GM19452 (cell line): ENCODE results near the gene DYRK2.
A peak's percentile ranks its signal among the peaks of the same experiment; 100 is the strongest.

Source experiments
- ATAC-seq: cut with Tn5 transposase; IDR thresholded peaks from one replicate; pipeline ENCODE4 v1.9.1; 2021; ENCODE audit not compliant: unreplicated experiment

Gene DYRK2

DNA sequence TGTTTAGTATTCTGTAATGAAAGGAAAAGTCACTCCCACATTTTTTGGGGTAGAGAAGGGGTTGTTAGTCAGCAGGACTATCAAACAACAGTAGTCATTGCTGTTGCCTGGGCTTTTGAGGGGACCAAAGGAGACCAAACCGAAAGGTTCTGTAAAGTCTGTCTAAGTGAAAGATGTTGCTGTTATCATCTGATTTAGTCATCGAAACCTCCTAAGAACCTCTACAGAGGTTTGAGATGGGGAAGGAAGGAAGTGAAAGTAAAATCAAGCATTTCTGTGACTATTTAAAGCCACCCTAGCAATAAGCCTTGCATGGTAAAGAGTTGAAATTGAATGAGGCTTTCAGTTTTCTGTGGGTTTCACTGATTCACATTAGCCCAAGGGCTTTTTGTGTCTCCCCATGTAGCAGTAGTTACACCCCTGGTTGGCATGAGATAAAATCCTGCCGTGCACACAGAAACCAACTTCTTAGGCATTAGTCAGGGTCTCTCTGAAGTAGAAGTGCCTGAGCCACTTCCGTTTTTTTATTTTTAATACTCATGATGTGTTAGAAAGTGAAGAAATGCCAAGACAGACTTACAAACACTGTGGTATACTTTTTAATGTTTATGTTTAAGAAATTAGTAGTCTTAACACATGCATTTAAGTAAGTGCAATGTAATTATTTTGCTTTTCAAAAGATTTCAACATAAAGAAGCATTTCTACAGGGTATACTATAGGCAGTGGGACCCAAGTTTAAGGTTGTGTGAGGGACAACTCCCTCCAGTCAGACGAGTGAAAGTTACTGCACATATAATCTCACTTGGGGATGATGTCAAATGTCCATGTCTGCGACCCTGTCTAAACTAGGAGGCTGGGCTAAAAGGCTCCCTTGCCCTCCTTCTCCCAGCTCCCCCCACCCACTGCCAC lies 50.4 kb downstream of the DYRK2 start:
- peak; percentile 95 for ATAC-seq

GRCh38 chr12:67701121-67701520 lies 52.6 kb downstream of the DYRK2 start:
- ATAC-seq = no peak

DNA sequence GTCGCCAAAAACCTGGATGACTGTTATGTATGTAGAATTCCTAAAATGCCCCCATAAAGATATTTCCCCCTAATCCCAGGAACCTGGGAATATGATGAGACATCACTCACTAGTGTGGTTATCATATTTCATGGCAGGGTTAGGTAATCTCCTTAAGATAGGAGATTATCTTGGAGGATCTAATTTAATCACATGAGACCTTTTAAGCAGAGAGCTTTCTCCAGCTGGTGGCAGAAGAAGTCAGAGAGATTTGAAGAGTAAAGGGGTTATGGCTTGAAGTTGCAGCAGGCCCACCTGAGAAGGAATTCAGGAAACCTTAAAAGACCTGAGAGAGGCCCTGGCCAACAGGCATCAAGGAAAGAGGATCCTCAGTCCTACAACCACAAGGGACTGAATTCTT lies 53.6 kb downstream of the DYRK2 start:
- no peak for ATAC-seq

DNA sequence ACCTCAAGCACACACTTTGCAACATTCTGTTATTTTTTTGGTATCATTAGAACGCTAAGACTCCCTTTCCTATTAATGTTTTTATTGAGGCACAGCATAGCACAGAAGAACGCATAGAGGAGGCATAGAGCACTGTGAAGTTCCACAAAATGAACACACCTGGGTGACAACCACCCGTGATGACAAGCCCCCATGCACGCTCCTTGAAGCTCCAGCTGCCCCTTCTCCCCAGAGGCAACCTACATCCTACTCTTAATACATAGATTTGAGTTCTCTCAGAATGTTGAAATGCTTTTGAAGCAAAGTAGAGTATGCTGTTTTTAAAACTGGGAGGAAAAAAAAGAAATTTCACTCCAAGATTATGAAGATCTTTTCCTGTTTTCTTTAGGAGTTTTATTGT lies 55.5 kb downstream of the DYRK2 start:
- no peak for ATAC-seq

GRCh38 chr12:67705394-67706370 lies 57.1 kb downstream of the DYRK2 start:
- no peak for ATAC-seq

DNA sequence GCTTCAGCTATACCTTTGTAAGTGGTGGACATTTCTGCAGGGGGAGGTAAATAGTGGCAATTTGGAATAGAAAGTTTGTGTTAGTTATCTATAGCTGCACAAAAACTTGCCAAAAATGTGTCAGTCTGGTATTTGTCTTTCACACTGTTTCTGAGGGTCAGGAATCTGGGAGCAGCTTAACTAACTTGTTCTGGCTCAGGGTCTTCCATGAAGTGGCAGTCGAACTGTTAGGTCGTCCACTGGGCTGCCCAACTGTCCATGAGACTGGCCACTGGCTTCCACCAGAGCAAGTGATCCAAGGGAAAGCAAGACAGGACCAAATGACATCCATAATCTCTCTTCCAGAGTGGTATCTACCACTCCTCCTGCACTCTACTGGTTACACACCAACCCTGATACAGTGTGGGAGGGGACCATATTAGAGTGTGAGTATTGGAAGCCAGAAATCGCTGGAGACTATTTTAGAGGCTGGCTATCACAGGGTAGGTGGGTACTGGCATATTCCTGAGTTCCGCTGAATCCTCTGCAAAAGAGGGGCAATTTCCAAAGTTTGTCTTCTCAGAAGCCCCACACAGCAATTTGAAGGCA lies 60.9 kb downstream of the DYRK2 start:
- ATAC-seq = no peak

GRCh38 chr12:67710582-67710981 lies 62.0 kb downstream of the DYRK2 start:
- peak; percentile 95 for ATAC-seq

DNA sequence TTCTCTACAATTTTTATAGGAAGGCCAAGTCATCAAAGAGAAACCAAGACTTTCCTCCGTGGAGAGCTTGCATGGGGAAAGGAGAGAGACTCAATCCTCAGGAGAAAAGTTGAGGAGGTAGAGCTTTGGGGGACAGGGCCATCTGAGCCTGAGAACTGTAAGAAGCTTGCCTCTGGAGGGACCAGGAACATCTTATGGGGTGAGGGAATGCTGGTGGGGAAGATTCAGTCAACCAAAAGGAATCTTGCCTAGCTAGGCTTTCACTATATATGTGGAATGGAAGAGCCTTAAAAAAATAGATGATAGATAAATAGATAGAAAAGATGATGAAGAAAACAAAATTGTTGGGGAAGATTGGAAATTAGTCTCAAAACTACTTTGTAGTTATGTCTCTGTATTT lies 63.5 kb downstream of the DYRK2 start:
- ATAC-seq = no peak

DNA sequence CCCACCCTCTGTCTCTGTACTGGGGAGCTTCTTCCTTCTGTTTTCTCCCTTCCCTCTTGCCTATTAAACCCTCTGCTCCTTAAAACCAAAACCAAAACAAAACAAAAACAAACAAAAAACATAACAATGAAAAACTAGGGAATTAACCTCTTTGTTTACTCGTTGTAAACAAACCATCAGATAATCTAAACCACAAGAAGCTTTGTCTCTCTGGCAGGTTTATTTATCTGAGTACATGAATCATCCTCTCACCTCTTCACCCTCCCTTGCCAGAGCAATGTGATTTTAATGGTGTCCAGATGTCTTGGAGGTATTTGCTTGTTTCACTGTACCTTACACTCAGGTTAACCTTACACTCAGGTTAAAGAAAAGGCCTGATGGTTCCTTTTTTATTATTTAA lies 66.1 kb downstream of the DYRK2 start:
- ATAC-seq = no peak
